Measurements from ENCODE around the gene SFI1. TPM values are rescaled to one million over a fixed set of nuclear protein-coding genes. Genes with fewer than 3 reads are reported as not detected.

SFI1 gene
- total RNA-seq, 4 donors from 2014 or later, result 11.0 to 20.0 (median 16.4) TPM

DNA sequence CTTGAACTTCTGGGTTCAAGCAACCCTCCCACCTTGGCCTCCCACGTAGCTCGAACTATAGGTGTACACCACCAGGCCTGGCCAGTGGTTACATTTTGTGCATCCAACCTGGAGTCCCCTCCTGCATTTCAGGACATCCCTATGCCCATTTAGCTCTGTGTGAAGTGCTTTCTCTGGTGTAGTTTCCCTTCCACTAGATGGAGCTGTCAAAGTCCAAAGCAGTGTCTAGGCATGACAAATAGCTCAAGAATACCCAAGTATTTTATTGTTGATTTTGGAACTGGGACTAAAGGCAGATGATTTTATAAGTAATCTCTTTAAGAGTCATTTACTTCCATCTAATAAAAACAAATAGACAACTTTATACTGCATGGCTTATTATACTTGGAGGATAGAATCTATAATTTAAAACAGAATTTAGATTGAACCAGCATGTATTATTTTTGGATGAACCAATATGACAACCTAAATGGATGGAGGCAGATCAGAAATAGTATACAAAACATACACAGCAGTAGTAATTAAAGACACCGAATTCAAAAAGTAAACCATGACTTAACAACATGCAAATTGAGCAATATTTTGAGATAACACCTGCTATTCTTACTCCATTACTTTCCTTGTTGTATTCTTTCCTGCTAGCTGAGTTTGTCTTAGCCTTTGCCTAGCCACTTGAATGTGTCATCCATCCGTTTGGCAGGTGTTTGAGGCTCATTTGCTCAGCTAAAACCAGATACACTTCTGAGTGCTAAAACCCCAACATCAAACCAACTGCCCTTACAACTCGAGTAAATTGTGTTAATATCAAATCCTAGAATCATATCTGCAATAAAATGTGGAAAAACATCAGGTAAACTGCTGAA, 44.4 kb upstream of the SFI1 start:
- 72 to 74% methylated on average over 5 of the region's 5 CpGs for WGBS, 2 donors
- intact Hi-C loops (cut with DNase I), result no loop called here
- no peak overlapping the region for H3K27ac ChIP-seq
- no peaks in the 10 kb centered on the region for H3K9me3 ChIP-seq
- DNase-seq, result no peak
- no peak overlapping the region for H3K4me3 ChIP-seq
- H3K27me3 ChIP-seq, result no peaks in the 10 kb centered on the region
- no peaks in the 10 kb centered on the region for H3K4me1 ChIP-seq
- H3K36me3 ChIP-seq, result peaks cover 9 to 82% (median 11%) of the 10 kb centered on the region in 3 donors
- no peak for TF ChIP-seq POLR2A (IDR thresholded peaks at IDR 0.05)
- TF ChIP-seq, protein P1, sequence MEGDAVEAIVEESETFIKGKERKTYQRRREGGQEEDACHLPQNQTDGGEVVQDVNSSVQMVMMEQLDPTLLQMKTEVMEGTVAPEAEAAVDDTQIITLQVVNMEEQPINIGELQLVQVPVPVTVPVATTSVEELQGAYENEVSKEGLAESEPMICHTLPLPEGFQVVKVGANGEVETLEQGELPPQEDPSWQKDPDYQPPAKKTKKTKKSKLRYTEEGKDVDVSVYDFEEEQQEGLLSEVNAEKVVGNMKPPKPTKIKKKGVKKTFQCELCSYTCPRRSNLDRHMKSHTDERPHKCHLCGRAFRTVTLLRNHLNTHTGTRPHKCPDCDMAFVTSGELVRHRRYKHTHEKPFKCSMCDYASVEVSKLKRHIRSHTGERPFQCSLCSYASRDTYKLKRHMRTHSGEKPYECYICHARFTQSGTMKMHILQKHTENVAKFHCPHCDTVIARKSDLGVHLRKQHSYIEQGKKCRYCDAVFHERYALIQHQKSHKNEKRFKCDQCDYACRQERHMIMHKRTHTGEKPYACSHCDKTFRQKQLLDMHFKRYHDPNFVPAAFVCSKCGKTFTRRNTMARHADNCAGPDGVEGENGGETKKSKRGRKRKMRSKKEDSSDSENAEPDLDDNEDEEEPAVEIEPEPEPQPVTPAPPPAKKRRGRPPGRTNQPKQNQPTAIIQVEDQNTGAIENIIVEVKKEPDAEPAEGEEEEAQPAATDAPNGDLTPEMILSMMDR (IDR thresholded peaks at IDR 0.05), result peak in 2 of 6 experiments; percentile 14 to 44

DNA sequence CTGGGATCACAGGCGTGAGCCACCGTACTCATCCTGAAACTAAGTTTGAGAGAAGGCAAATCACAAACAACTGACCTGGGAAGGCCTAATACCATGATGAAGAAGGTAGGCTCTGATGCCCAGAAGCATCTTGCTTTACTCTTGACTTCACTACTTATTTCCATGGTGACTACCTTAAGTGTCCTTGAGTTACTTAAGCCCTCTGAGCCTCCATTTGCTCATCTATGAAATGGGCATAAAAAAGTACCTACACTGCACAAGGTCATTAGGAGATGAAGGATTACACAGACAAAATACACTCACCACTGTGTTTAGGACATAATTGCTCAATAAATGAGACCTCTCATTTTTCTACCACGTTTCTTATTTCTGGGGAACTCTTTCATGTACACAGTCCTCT, 34.6 kb upstream of the SFI1 start:
- H3K27me3 ChIP-seq, result no peaks in the 10 kb centered on the region
- intact Hi-C loops (cut with DNase I), result no loop called here
- WGBS, 2 donors, result 79 to 93% methylated on average over 3 of the region's 3 CpGs
- H3K27ac ChIP-seq, result no peak overlapping the region
- no peak for DNase-seq
- H3K4me1 ChIP-seq, result no peaks in the 10 kb centered on the region
- H3K4me3 ChIP-seq, result no peak overlapping the region
- no peaks in the 10 kb centered on the region for H3K9me3 ChIP-seq
- H3K36me3 ChIP-seq, result peaks cover 17 to 96% (median 39%) of the 10 kb centered on the region in 3 donors
- no peak for TF ChIP-seq POLR2A (IDR thresholded peaks at IDR 0.05)
- TF ChIP-seq, protein P1 (IDR thresholded peaks at IDR 0.05), result no peak

DNA sequence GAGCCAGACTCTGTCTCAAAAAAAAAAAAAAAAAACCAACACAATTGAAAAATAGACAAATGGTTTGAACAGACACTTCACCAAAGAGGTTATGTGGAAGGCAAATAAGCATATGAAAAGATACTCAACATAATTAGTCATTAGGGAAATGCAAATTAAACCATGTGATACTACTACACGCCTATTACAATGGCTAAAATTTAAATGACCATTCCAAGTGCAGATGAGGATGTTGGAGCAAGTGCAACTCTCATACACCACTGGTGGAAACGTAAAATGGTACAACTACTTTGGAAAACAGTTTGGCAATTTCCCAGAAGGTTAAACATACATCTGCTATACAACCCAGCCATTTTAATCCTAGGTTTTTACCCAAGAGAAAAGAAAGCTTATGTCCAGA, 31.0 kb upstream of the SFI1 start:
- Histone ChIP-seq H3K27me3 (no peaks in the 10 kb centered on the region), H3K36me3 (peaks cover 24 to 96% (median 37%) of the 10 kb centered on the region in 3 donors), H3K9me3 (no peaks in the 10 kb centered on the region), H3K4me1 (no peaks in the 10 kb centered on the region), H3K4me3 (no peak overlapping the region), H3K27ac (no peak overlapping the region)
- TF ChIP-seq, protein P1 (IDR thresholded peaks at IDR 0.05), result no peak
- no peak for TF ChIP-seq POLR2A (IDR thresholded peaks at IDR 0.05)
- intact Hi-C loops (cut with DNase I), result no loop called here
- WGBS, 2 donors, result 89 to 90% methylated on average over 2 of the region's 2 CpGs
- no peak for DNase-seq

DNA sequence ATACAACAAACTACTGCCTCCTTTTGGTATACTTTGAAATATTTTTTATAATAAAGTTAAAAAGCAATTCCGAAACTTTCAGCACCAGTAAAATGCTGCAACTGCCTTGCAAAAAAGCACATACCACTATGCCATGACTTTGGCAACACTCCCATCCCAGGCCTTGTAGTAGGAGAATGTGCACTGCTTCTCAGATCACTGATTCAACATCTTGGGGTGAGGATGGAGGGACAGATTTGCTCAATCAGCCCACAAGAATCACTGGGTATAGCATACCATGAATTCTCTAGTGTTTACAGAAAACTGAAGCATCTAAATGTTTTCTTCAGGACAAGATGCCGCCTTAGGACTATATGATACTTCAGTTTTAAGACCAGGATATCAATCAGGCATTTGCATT, 21.6 kb upstream of the SFI1 start:
- WGBS, 2 donors, result 89 to 98% methylated on average over 2 of the region's 2 CpGs
- intact Hi-C loops (cut with DNase I), result no loop called here
- no peaks in the 10 kb centered on the region for H3K27me3 ChIP-seq
- H3K27ac ChIP-seq, result no peak overlapping the region
- TF ChIP-seq POLR2A (IDR thresholded peaks at IDR 0.05), result no peak
- TF ChIP-seq, protein P1 (IDR thresholded peaks at IDR 0.05), result no peak
- peaks cover 0 to 82% (median 1%) of the 10 kb centered on the region in 3 donors for H3K36me3 ChIP-seq
- H3K4me1 ChIP-seq, result peaks cover 0 to 1% (median 0%) of the 10 kb centered on the region in 3 donors
- DNase-seq, result no peak
- no peak overlapping the region for H3K4me3 ChIP-seq
- H3K9me3 ChIP-seq, result no peaks in the 10 kb centered on the region

DNA sequence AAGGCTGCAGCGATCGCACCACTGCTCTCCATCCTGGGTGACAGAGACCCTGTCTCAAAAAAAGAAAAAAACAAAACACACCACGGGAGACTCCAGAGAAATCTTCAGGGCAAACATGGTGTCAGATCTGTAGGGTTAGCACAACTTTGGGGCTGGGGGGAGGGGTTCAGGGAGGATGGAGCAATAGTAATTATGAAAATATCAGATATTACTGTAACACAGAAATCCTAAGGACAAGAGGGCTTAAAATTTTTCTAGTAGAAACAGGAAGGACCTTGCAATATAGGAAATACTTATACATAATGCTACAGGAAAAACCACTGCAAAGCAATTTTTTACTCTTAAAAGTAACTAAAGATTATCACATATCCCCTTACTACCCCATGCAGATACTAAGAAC, 20.5 kb upstream of the SFI1 start:
- Histone ChIP-seq H3K4me3 (no peak overlapping the region), H3K27me3 (no peaks in the 10 kb centered on the region), H3K27ac (no peak overlapping the region), H3K4me1 (peaks cover 0 to 6% (median 0%) of the 10 kb centered on the region in 3 donors), H3K9me3 (no peaks in the 10 kb centered on the region), H3K36me3 (peaks cover 0 to 82% (median 0%) of the 10 kb centered on the region in 3 donors)
- TF ChIP-seq, protein P1 (IDR thresholded peaks at IDR 0.05), result no peak
- DNase-seq, result no peak
- intact Hi-C loops (cut with DNase I), result no loop called here
- WGBS, 2 donors, result 81 to 88% methylated on average over 3 of the region's 3 CpGs

Data from esophagus squamous epithelium (tissue), 5 donors.